ENCODE measurements around the gene PRIMPOL.

Gene PRIMPOL

GRCh38 chr4:184743650-184744049, 94.1 kb downstream of the PRIMPOL start:
- TF ChIP-seq CTCF (IDR thresholded peaks at IDR 0.05; ENCODE audit: insufficient read depth, low read length, missing control alignments), result no peak
- H3K4me3 ChIP-seq (ENCODE audit: low read depth, low read length), result no peak overlapping the region
- CTCF ChIA-PET, result interaction anchor here (1.5 to 1.6 kb wide), 2 partner anchors 9 to 261 kb away, joined by 5 read pairs; partner anchors contain the start of gene CENPU
- POLR2A ChIA-PET, result no interaction called here
- no peak for DNase-seq (ENCODE audit: low read depth, low spot score)

GRCh38 chr4:184744236-184744635, 94.7 kb downstream of the PRIMPOL start:
- DNase-seq (ENCODE audit: low read depth, low spot score), result no peak
- no peak overlapping the region for H3K4me3 ChIP-seq (ENCODE audit: low read depth, low read length)
- no peak for TF ChIP-seq CTCF (IDR thresholded peaks at IDR 0.05; ENCODE audit: insufficient read depth, low read length, missing control alignments)
- CTCF ChIA-PET, result interaction anchor here (1.5 kb wide), 1 partner anchor 10 kb away, joined by 5 read pairs; the partner anchor contains the start of gene CENPU
- POLR2A ChIA-PET, result no interaction called here

Data from AG04449 (cell line).